HG03521 (cell line): ENCODE data around the gene NCOA4.
"Not testable (repeated sequence)": the region's sequence is repeated elsewhere in the genome, so short reads cannot be mapped to it uniquely, and the experiment has no call there.

Experiments used
- ATAC-seq: cut with Tn5 transposase; IDR thresholded peaks from one replicate; pipeline ENCODE4 v1.9.1; 2021; ENCODE audit warnings: mild to moderate bottlenecking, moderate library complexity; ENCODE audit not compliant: unreplicated experiment

Gene NCOA4

DNA sequence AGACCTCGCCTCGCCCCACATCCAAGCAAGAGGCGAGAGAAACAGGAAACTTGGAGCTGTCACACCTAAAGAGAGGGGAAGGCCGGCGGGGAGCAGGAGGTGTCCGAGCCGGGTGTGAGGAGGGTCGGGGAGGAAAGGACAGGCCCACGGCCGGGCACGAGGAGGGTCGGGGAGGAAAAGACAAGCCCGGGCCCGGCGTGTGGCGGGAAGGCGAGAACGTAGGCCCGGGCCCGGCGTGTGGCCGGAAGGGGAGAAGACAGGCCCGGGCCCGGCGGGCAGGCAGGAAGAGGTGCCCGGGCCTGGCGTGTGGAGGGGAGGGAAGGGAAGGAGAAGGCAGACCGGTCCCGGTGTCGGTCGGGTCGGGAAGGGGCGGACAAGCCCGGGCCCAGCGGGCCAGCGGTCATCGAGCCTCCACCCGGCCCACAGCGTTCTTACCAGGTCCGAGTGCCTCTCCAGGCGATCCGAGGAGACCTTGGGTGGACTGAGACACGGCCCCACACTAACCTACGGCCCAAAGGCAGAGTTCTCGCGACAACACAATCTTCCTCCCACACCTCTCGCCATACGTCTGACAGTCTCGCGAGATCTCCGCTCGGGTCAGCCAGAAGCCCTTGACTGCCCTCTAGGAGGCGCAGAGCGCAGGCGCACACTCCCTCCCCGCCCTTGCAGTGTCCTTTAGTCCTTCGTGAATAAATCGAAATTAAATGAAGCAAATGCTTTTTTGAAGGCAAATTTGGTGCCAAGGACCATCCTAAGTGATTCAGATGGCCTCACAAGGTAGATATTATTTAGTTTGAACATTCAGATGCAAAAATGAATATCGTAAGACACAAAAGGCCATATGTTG is at the start of gene NCOA4:
TSS of gene NCOA4 (minus strand) at position 533 of the 847 bp plus-strand sequence. CDS start 13,943 bp downstream, outside the sequence.
- ATAC-seq = peak; percentile 95

- ATAC-seq = no peak
Observed at GRCh38 chr10:46079831-46080585, 49.6 kb upstream of the NCOA4 start.

- ATAC-seq = no peak
Observed at GRCh38 chr10:46077731-46078413, 47.4 kb upstream of the NCOA4 start.

- no peak for ATAC-seq
Observed at GRCh38 chr10:46077141-46077554, 46.7 kb upstream of the NCOA4 start.

- no peak for ATAC-seq
Observed at GRCh38 chr10:46075869-46076268, 45.4 kb upstream of the NCOA4 start.

GRCh38 chr10:46074196-46074946 is 43.9 kb upstream of the NCOA4 start:
- ATAC-seq = no peak

DNA sequence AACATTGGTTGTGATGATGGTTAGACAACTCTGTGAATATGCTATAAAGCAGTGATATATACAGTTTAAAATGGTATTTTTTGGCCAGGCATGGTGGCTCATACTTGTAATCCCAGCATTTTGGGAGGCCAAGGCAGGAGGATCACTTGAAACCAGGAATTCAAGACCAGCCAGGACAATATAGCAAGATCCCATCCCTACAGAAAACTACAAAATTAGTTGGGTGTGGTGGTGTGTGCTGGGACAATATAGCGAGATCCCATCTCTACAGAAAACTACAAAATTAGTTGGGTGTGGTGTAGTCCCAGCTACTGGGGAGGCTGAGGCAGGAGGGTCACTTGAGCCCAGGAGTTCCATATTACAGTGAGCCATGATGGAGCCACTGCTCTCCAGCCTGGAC is 43.1 kb upstream of the NCOA4 start:
- no peak for ATAC-seq

GRCh38 chr10:46070749-46071148 is 40.3 kb upstream of the NCOA4 start:
- ATAC-seq = no peak

DNA sequence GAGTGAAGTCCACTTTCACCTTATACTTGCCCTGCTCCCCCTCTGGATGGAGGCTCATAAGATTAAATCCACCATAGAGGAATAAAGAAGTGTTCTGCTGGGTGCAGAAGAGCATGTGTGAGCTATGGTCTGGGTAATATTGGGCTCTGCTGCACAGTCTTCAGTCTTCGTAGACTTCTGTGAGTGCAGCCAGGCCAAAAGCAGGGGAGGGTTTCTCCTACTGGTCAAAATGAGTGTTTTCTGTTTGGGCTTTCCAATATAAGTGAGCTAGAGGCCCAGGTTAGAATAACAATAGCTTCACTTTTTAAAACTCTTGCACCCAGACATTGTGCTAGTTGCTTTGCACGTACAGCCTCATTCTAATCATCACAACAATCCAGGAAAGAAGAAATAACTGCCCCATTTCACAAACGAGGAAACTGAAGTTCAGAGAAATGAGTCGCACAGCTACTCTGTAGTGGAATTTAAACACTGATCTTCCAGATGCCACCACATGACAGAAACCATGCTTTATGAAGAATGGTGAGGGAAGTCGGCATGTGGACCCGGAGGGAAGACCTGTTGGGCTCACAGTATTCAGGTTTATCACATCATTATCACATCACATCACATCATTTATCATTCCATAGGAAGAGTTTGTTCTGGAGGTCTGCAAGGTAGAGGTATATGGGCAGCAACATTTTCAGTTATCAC is 39.5 kb upstream of the NCOA4 start:
- no peak for ATAC-seq

- ATAC-seq = no peak
Observed at GRCh38 chr10:46068905-46069304, 38.5 kb upstream of the NCOA4 start.

GRCh38 chr10:46068117-46068516 is 37.7 kb upstream of the NCOA4 start:
- ATAC-seq = no peak

DNA sequence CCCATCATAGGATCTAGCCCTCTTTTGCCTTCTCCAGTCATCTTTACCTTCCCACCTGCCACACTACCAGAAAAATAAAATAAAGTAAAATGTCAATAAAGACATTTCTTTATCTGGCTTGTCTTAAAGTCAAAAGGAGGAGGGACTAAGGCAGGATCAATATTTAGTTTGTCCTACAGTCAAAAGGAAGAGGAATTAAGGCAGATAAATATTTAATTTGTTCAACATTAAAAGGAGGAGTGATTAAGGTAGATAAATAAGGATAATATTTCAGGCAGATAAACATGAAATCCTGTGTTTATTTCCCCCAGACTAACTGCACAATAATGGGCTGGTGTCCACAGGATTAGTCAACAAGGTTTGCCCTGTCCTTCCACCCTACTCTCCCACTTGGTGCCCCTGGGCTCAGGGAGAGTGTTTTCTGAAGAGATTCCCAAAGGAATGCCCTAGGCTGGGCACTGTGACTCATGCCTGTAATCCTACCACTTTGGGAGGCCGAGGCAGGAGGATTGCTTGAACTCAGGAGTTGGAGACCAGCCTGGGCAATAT is 33.9 kb upstream of the NCOA4 start:
- ATAC-seq = no peak

- no peak for ATAC-seq
Observed at GRCh38 chr10:46062723-46063428, 32.5 kb upstream of the NCOA4 start.

- no peak for ATAC-seq
Observed at GRCh38 chr10:46060706-46061105, 30.3 kb upstream of the NCOA4 start.

DNA sequence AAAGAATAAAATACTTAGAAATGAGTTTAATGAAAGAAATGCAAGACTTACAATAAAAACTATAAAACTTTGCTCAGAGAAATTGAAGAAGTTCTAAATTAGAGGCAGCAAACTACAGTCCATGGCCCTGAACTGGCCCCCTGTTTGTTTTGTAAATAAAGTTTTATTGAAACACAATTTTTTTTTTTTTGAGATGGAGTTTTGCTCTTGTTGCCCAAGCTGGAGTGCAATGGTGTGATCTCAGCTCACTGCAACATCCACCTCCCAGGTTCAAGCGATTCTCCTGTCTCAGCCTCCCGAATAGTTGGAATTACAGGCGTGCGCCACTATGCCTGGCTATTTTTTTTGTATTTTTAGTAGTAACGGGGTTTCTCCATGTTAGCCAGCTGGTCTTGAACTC is 27.5 kb upstream of the NCOA4 start:
- not testable (repeated sequence) for ATAC-seq

GRCh38 chr10:46057038-46057437 is 26.6 kb upstream of the NCOA4 start:
- ATAC-seq = no peak

DNA sequence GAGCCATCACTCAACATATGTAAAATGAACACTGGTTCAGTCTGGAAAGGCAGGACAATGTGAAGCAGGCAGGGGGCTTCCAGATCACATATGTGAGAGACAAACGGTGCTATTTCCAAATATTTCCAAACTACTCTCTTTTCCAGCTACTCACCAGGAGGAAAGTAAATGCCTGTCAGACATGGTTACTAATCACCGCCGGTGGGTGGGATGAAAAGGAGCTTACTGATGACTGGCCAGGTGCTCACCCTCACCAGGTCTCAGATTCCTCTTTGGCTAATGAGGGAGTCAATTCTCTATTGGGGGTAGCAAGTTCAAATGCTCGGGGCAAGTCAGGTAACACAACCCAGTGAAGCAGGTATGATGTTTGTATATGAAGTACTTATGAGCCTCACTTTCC is 25.3 kb upstream of the NCOA4 start:
- no peak for ATAC-seq

DNA sequence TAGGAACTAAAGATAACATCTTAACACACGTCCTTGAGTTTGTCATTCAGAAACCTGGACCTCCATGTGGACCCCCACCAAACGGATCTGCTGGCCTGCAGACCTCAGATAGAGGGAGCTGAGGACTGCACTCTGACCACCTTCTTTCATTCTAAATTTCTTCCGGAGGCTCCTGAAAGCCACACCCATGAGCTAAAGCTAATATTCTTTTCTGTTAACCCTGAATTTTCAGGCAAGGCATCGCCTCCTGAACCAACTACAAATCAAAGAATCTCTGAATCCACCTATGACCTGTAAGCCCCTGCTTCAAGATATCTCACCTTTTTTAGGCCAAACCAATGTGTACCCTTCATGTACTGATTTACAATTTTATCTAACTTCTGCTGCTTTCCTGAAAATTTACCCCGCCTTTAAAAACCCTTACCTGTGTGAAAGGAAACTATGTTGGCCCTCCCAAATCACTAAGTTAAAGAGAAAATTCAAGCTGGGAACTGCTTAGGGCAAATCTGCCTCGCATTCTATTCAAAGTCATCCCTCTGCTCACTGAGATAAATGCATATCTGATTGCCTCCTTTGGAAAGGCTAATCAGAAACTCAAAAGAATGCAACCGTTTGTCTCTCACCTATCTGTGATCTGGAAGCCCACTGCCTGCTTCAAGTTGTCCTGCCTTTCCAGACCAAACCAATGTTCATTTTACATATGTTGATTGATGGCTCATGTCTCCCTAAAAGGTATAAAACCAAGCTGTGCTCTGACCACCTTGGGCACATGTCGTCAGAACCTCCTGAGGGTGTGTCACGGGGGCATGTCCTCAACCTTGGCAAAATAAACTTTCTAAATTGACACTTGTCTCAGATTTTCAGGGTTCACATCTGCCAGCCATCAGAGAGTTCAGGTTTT is 23.4 kb upstream of the NCOA4 start:
- ATAC-seq = no peak
